Right ventricle myocardium superior (tissue), 1 donor: Measurements from ENCODE around the gene ALG8. TPM values are rescaled to one million over a fixed set of nuclear protein-coding genes. Genes with fewer than 3 reads are reported as not detected.
A peak's percentile ranks its signal among the peaks of the same experiment; 100 is the strongest.

Experiments
- ATAC-seq: fragments of 200-7000 bp; cut with Tn5 transposase; one replicate; pipeline ENCODE4 v1.9.1; 2020; ENCODE audit warnings: mild to moderate bottlenecking; ENCODE audit not compliant: poor library complexity
- DNase-seq: peaks from one replicate; pipeline ENCODE4 v3.0.0-alpha.2; 2020
- intact Hi-C: fragments of 100-400 bp; cut with DNase I; formaldehyde crosslinking; loops from one replicate; pipeline ENCODE4 v1.11.2; 2022
- total RNA-seq: library from RNA; stranded (reverse); fragmentation: NEBNext Ultra II Directional; extraction: Animal tissue kit (Norgen Biotek cat#: 25700); gene quantifications from one replicate; pipeline ENCODE4 v1.2.1, GENCODE V29; 2021
- donor health status: DM: no; HTN: yes; CAD: no; lungs with severe emphysema.

The ALG8 gene
- total RNA-seq, 1 donor from 2014 or later, result 15.8 TPM

GRCh38 chr11:78163828-78164227 is 24.4 kb upstream of the ALG8 start:
- no peak for DNase-seq
- intact Hi-C loops, result loop anchor here (5.0 kb wide), 1 partner anchor 253 kb away; the partner anchor contains the start of gene GAB2

GRCh38 chr11:78161962-78162371 is 22.5 kb upstream of the ALG8 start:
- intact Hi-C loops, result loop anchor here (5.0 kb wide), 1 partner anchor 255 kb away; the partner anchor contains the start of gene GAB2
- DNase-seq (peak; percentile 56), ATAC-seq (peak; percentile 30)

More at GRCh38 chr11:78163828-78164227, 24.4 kb upstream of the ALG8 start:
- ATAC-seq, result peak; percentile 26

- DNase-seq, result no peak
- ATAC-seq, result no peak
- intact Hi-C loops, result loop anchor here (5.0 kb wide), 1 partner anchor 256 kb away; the partner anchor contains the start of gene GAB2
Observed at GRCh38 chr11:78161346-78161745, 21.9 kb upstream of the ALG8 start.

- no peak for DNase-seq
- intact Hi-C loops, result loop anchor here (5.0 kb wide), 1 partner anchor 257 kb away; the partner anchor contains the start of gene GAB2
- no peak for ATAC-seq
Observed at GRCh38 chr11:78160557-78160956, 21.1 kb upstream of the ALG8 start.

GRCh38 chr11:78158987-78159652 is 19.7 kb upstream of the ALG8 start:
- no peak for DNase-seq
- ATAC-seq, result no peak
- intact Hi-C loops, result loop anchor here (10.0 kb wide), 1 partner anchor 406 kb away; no protein-coding TSS in a partner anchor

GRCh38 chr11:78156127-78156844 is 16.9 kb upstream of the ALG8 start:
- intact Hi-C loops, result loop anchor here (10.0 kb wide), 1 partner anchor 409 kb away; no protein-coding TSS in a partner anchor
- no peak for DNase-seq
- ATAC-seq, result no peak

- DNase-seq (no peak), ATAC-seq (no peak)
- intact Hi-C loops, result loop anchor here (10.0 kb wide), 1 partner anchor 413 kb away; no protein-coding TSS in a partner anchor
Observed at GRCh38 chr11:78151804-78152203, 12.4 kb upstream of the ALG8 start.

- ATAC-seq (no peak), DNase-seq (no peak)
- intact Hi-C loops, result loop anchor here (10.0 kb wide), 1 partner anchor 414 kb away; no protein-coding TSS in a partner anchor
Observed at GRCh38 chr11:78150754-78151153, 11.3 kb upstream of the ALG8 start.

- intact Hi-C loops, result loop anchor here (10.0 kb wide), 1 partner anchor 414 kb away; no protein-coding TSS in a partner anchor
- DNase-seq, result no peak
- ATAC-seq, result no peak
Observed at GRCh38 chr11:78150346-78150745, 10.9 kb upstream of the ALG8 start.

GRCh38 chr11:78149646-78150045 is 10.2 kb upstream of the ALG8 start:
- DNase-seq (no peak), ATAC-seq (peak; percentile 74)
- intact Hi-C loops, result loop anchor here (10.0 kb wide), 1 partner anchor 415 kb away; no protein-coding TSS in a partner anchor

- ATAC-seq, result no peak
- intact Hi-C loops, result no loop called here
- no peak for DNase-seq
Observed at GRCh38 chr11:78147807-78148206, 8.4 kb upstream of the ALG8 start.

- intact Hi-C loops, result no loop called here
- DNase-seq (no peak), ATAC-seq (no peak)
Observed at GRCh38 chr11:78145511-78146025, 6.1 kb upstream of the ALG8 start.

GRCh38 chr11:78140392-78141077 is 1.1 kb upstream of the ALG8 start:
- ATAC-seq (no peak), DNase-seq (no peak)
- intact Hi-C loops, result no loop called here

GRCh38 chr11:78138694-78139421 is 568 bp downstream of the ALG8 start:
- ATAC-seq (no peak), DNase-seq (no peak)
- intact Hi-C loops, result loop anchor here (5.0 kb wide), 1 partner anchor 48 kb away; the partner anchor contains the start of genes KCTD21 and USP35

- ATAC-seq, result no peak
- intact Hi-C loops, result loop anchor here (5.0 kb wide), 1 partner anchor 49 kb away; the partner anchor contains the start of genes KCTD21 and USP35
Observed at GRCh38 chr11:78138291-78138690, 1.1 kb downstream of the ALG8 start.

GRCh38 chr11:78132475-78132874 is 7.0 kb downstream of the ALG8 start:
- intact Hi-C loops, result no loop called here
- no peak for ATAC-seq

More at GRCh38 chr11:78138291-78138690, 1.1 kb downstream of the ALG8 start:
- DNase-seq, result no peak

GRCh38 chr11:78131956-78132355 is 7.5 kb downstream of the ALG8 start:
- no peak for DNase-seq
- intact Hi-C loops, result no loop called here
- ATAC-seq, result no peak

More at GRCh38 chr11:78132475-78132874, 7.0 kb downstream of the ALG8 start:
- DNase-seq, result no peak

- DNase-seq (no peak), ATAC-seq (no peak)
- intact Hi-C loops, result no loop called here
Observed at GRCh38 chr11:78127403-78127802, 12.0 kb downstream of the ALG8 start.
